Gastrocnemius medialis (tissue), 4 donors: ENCODE results near the gene NGEF. TPM values are rescaled to one million over a fixed set of nuclear protein-coding genes. Genes with fewer than 3 reads are reported as not detected.
"Not testable (repeated sequence)": the region's sequence is repeated elsewhere in the genome, so short reads cannot be mapped to it uniquely, and the experiment has no call there.

Source experiments
- ATAC-seq, 2 donors: fragments of 150-250 bp; one replicate each; pipeline ENCODE4 v1.9.1; 2016
- DNase-seq, 2 donors: peaks; one replicate each; pipeline ENCODE4 v3.0.0-alpha.2; 2019
- H3K27ac ChIP-seq, 4 donors: fragments of 200-600 bp; sonication (generic); 1 replicate in 1 of 4; 2 replicates in 3 of 4; pipeline ENCODE4 v1.5.1; 2016 to 2018; ENCODE audit warnings: mild to moderate bottlenecking in 2 of 4, moderate library complexity in 1 of 4
- H3K27me3 ChIP-seq, 3 donors: fragments of 200-600 bp; sonication (generic) in 2 of 3; 1 replicate in 1 of 3; 2 replicates in 2 of 3; pipeline versions ENCODE4 v1.5.1 to v1.6.0; 2016 to 2019; ENCODE audit warnings: mild to moderate bottlenecking in 1 of 3, moderate library complexity in 1 of 3
- H3K36me3 ChIP-seq, 2 donors: fragments of 200-600 bp; sonication (generic) in 1 of 2; one replicate each; pipeline ENCODE4 v1.5.1; 2017 to 2018
- H3K4me1 ChIP-seq, 2 donors: fragments of 200-600 bp; sonication (generic) in 1 of 2; one replicate each; pipeline ENCODE4 v1.5.1; 2016 to 2017; ENCODE audit warnings: mild to moderate bottlenecking in 2 of 2
- H3K4me3 ChIP-seq, 4 donors: fragments of 200-600 bp; sonication (generic) in 3 of 4; 1 replicate in 1 of 4; 2 replicates in 3 of 4; pipeline ENCODE4 v1.5.1; 2016 to 2019; ENCODE audit warnings: mild to moderate bottlenecking in 2 of 4
- H3K9me3 ChIP-seq, 3 donors: fragments of 200-600 bp; sonication (generic) in 2 of 3; 1 replicate in 1 of 3; 2 replicates in 2 of 3; pipeline ENCODE4 v1.5.1; 2016 to 2019
- CTCF ChIP-seq, 5 experiments: fragments of 450-650 bp in 3 of 5; fragments of 200-600 bp in 2 of 5; sonication (generic) in 2 of 5; IDR thresholded peaks in 4 of 5; conservative IDR thresholded peaks in 1 of 5; 1 replicate in 4 of 5; 2 replicates in 1 of 5; pipeline ENCODE4 v1.5.1; 2016 to 2019; ENCODE audit warnings: antibody characterized with exemption in 5 of 5, mild to moderate bottlenecking in 3 of 5, moderate library complexity in 3 of 5
- POLR2A ChIP-seq, 2 donors: fragments of 450-650 bp; IDR thresholded peaks; one replicate each; pipeline ENCODE4 v1.6.1; 2017; ENCODE audit warnings: antibody characterized with exemption in 2 of 2, mild to moderate bottlenecking in 2 of 2, moderate library complexity in 2 of 2
- in situ Hi-C, 4 donors: fragments of 200-750 bp; cut with MboI; loops; one replicate each; pipeline versions ENCODE4 v1.15.0 to v1.8.0; 2017; ENCODE audit warnings: low sequenced_read_pairs in 4 of 4
- intact Hi-C: fragments of 100-400 bp; cut with DNase I; formaldehyde crosslinking; loops from one replicate; pipeline ENCODE4 v1.15.1; 2023; ENCODE audit warnings: low total_unique reads
- total RNA-seq, 4 donors: library from RNA; depleted of rRNA; stranded (reverse); fragments of >200 nt; gene quantifications; one replicate each; pipeline versions ENCODE4 v1.1.0 to v1.2.3, GENCODE V29; 2016

Gene NGEF
- total RNA-seq, 4 donors from 2014 or later: 0.66 to 1.5 (median 0.84) TPM; not detected in 1

- TF ChIP-seq POLR2A (IDR thresholded peaks at IDR 0.05) (no peak), CTCF (IDR thresholded peaks at IDR 0.05 in 4 of 5, conservative IDR thresholded peaks at IDR 0.05 in 1 of 5) (no peak)
Observed at GRCh38 chr2:232859385-232859916, 153.6 kb downstream of the NGEF start.

DNA sequence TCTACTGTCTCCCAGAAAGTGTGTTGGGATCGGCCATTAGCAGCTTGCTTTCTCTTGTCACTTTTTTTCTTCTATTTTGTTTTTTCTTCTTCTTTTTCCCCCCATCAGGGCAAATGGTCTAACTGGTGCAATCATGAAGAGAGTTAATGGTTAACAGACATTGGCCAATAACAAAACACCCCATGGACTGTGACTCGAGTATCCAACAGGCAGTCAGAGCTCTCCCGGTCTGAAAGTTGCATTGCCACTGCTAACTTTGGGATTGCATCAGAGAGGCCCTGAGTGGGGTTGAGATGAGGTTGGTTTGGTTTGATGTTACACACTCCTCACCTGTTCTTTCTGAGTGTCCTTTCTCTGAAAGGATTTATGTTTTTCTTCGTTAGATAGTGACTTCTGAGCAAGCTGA lies 155.9 kb downstream of the NGEF start:
- H3K36me3 ChIP-seq: peaks cover 0 to 30% of the 10 kb centered on the region in 2 donors
- TF ChIP-seq CTCF (IDR thresholded peaks at IDR 0.05 in 4 of 5, conservative IDR thresholded peaks at IDR 0.05 in 1 of 5) (no peak), POLR2A (IDR thresholded peaks at IDR 0.05) (no peak)
- DNase-seq (peak in 1 of 2 donors; percentile 59), ATAC-seq (peak in 1 of 2 donors; percentile 71)
- no peaks in the 10 kb centered on the region for H3K27me3 ChIP-seq
- peaks cover 21 to 44% of the 10 kb centered on the region in 2 donors for H3K4me1 ChIP-seq
- peak overlapping the region; percentile 70 to 85 (median 80) for H3K27ac ChIP-seq
- no peaks in the 10 kb centered on the region for H3K9me3 ChIP-seq
- in situ Hi-C loops (loop anchor here in 2 of 4 donors (10.0 to 25.0 kb wide), 2 partner anchors 245 to 398 kb away; partner anchors contain the start of gene ATG16L1 (in 1 of the 2)), intact Hi-C loops (no loop called here)
- no peak overlapping the region for H3K4me3 ChIP-seq

More at GRCh38 chr2:232859385-232859916, 153.6 kb downstream of the NGEF start:
- intact Hi-C loops: no loop called here
- peaks cover 4 to 29% of the 10 kb centered on the region in 2 donors for H3K4me1 ChIP-seq
- no peak overlapping the region for H3K4me3 ChIP-seq
- H3K36me3 ChIP-seq: peaks cover 0 to 30% of the 10 kb centered on the region in 2 donors
- no peak overlapping the region for H3K27ac ChIP-seq
- H3K9me3 ChIP-seq: no peaks in the 10 kb centered on the region
- ATAC-seq: no peak
- no peak for DNase-seq
- H3K27me3 ChIP-seq: no peaks in the 10 kb centered on the region
- in situ Hi-C loops: loop anchor here in 2 of 4 donors (10.0 to 25.0 kb wide), 2 partner anchors 247 to 395 kb away; partner anchors contain the start of gene ATG16L1 (in 1 of the 2)

GRCh38 chr2:232854082-232854481 lies 159.0 kb downstream of the NGEF start:
- H3K27me3 ChIP-seq: no peaks in the 10 kb centered on the region

DNA sequence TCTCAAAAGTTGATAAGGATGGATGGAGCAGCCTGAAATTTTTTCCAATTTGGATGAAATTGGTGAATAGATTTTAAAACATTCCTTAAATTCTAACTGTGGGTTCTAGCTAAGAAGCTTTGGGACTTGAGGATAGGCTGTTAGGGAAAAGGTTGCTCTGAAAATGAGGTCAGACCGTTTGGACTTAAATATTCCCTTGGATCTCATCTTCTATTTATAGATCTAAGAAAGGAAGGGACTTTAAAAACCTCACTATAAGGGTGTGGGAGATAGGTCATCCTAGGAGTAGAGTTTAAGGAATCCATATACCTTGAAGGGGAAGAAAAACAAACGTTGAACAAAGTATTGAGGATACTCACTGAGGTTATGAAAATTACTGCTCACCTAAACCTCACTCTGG lies 160.4 kb downstream of the NGEF start:
- no peaks in the 10 kb centered on the region for H3K27me3 ChIP-seq
- peaks cover 22 to 38% of the 10 kb centered on the region in 2 donors for H3K4me1 ChIP-seq
- peak overlapping the region; percentile 70 to 85 (median 80) for H3K27ac ChIP-seq
- no peaks in the 10 kb centered on the region for H3K9me3 ChIP-seq
- in situ Hi-C loops (loop anchor here in 3 of 4 donors (5.0 to 25.0 kb wide), 3 partner anchors 240 to 405 kb away; partner anchors contain the start of gene ATG16L1 (in 1 of the 3)), intact Hi-C loops (loop anchor here (1.0 kb wide), 2 partner anchors 202 to 399 kb away; partner anchors contain the start of gene ATG16L1)
- H3K4me3 ChIP-seq: no peak overlapping the region
- TF ChIP-seq POLR2A (IDR thresholded peaks at IDR 0.05): no peak
- TF ChIP-seq CTCF (IDR thresholded peaks at IDR 0.05 in 4 of 5, conservative IDR thresholded peaks at IDR 0.05 in 1 of 5): no peak
- H3K36me3 ChIP-seq: peaks cover 0 to 52% of the 10 kb centered on the region in 2 donors
- DNase-seq: no peak
- ATAC-seq: peak in 1 of 2 donors; percentile 31

More at GRCh38 chr2:232854082-232854481, 159.0 kb downstream of the NGEF start:
- DNase-seq (no peak), ATAC-seq (no peak)
- TF ChIP-seq POLR2A (IDR thresholded peaks at IDR 0.05) (no peak), CTCF (IDR thresholded peaks at IDR 0.05 in 4 of 5, conservative IDR thresholded peaks at IDR 0.05 in 1 of 5) (no peak)
- Histone ChIP-seq H3K4me1 (peaks cover 22 to 43% of the 10 kb centered on the region in 2 donors), H3K27ac (peak overlapping the region; percentile 70 to 85 (median 80)), H3K9me3 (no peaks in the 10 kb centered on the region), H3K36me3 (peaks cover 0 to 50% of the 10 kb centered on the region in 2 donors), H3K4me3 (no peak overlapping the region)
- intact Hi-C loops: loop anchor here (2.0 kb wide), 1 partner anchor 23 kb away; no protein-coding TSS in a partner anchor
- in situ Hi-C loops: loop anchor here in 3 of 4 donors (5.0 to 25.0 kb wide), 3 partner anchors 242 to 403 kb away; partner anchors contain the start of gene ATG16L1 (in 1 of the 3)

- H3K4me3 ChIP-seq, intact Hi-C loops, DNase-seq, H3K9me3 ChIP-seq, ATAC-seq, H3K27me3 ChIP-seq: not testable (repeated sequence)
- in situ Hi-C loops: loop anchor here in 3 of 4 donors (5.0 to 25.0 kb wide), 3 partner anchors 240 to 405 kb away; partner anchors contain the start of gene ATG16L1 (in 1 of the 3)
- peak overlapping the region; percentile 70 to 85 (median 80) for H3K27ac ChIP-seq
- peaks cover 21 to 33% of the 10 kb centered on the region in 2 donors for H3K4me1 ChIP-seq
- peaks cover 0 to 52% of the 10 kb centered on the region in 2 donors for H3K36me3 ChIP-seq
Observed at GRCh38 chr2:232852081-232852480, 161.0 kb downstream of the NGEF start.
